COLO829 (cell line): ENCODE data around the gene IFITM10.

Experiments
- DNase-seq: peaks from one replicate; pipeline ENCODE4 v3.0.0; 2012; ENCODE audit warnings: low spot score

IFITM10 gene

GRCh38 chr11:1763796-1764661, 13.6 kb upstream of the IFITM10 start, which contains the start of gene CTSD:
TSS of gene CTSD (minus strand) at chr11:1763927. CDS start at chr11:1763859, 68 bp downstream.
- peak; percentile 89 for DNase-seq

DNA sequence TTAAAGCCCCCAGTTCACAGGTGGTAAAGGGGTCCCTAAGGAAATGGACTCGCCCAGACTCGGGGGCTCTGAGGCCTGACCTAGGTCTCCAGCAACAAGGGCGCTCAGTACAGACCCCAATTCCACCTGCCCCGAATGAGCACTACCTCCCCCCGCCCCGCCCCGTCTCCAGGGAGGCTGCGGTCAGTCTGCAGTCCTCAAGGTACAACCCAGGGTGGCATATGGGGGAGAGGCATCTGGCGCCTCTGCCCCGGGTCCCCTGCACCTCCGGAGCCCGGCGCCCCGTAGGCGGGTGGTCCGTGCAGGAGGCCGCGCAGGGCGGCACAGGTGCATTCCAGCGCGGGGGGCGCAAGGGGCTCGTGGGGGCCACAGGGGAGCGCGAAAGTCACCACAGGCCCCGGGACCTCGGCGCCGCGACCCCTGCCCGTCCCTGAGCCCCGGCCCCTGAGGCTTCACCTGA, 13.0 kb upstream of the IFITM10 start:
- no peak for DNase-seq

GRCh38 chr11:1762537-1763302, 12.3 kb upstream of the IFITM10 start:
- DNase-seq, result no peak

DNA sequence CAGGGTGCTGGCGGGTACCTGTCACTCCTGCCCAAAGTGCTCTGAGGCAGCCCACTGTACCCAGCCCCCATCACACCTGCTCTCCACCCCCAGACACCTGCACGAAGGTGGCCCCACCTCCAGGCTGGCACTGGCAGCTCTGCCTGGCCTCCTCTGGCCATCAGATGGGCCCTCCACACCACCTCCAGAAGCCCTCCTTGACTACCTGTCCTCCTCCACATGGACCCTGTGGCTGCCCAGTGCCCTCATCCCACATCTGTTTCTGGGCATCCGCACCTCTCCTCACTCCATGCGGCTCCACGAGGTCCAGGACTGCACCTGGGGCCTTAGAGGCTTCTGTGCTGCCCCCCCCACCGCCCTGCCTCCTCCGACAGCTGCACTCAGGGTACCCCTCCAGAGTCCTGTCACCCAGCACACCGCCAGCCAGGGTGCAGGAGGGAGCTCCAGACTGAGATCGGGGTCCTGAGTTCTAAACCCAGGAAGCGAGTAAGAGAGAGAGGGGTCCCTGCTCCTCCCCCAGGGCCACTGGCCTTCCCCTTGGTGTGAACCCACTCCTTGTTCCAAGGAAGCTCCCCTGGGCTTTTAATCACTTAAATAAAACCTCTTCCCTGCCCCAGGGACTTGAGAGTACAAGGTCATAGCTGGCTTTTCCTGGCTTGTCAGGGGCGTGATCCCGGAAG, 11.6 kb upstream of the IFITM10 start:
- DNase-seq, result no peak

DNA sequence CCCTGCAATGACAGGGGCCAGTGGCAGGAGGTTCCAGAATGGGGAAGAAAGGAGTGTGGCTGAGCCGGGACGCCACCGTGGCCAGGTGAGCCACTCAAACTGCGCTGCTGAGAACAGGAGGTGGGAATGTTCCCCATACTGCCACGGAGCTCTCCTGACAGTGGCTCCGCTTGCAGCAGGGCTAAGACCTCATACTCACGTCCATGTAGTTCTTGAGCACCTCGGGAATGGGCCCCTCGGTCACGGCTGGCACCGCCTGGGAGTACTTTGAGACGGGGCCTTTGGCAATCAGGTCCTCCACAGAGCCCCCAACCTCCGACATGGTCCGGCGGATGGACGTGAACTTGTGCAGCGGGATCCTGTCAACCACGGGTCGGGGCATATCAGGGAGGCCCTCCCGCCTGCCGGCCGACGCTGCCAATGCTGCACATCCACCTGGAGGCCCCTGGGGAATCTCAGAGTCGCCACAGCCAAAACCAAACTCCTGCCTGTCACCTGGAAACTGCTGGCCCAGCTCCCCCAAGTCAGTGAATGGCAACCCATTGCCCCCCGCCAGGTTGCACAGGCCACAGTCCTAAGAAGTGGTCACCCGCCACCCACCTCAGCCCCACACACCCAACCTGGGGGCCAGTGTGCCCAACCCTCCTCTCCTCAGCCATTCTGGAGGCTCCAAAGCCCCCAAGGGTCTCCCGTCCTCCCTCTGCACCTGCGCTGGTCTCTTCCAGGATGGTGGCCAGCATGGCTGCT, 10.9 kb upstream of the IFITM10 start:
- DNase-seq, result no peak

DNA sequence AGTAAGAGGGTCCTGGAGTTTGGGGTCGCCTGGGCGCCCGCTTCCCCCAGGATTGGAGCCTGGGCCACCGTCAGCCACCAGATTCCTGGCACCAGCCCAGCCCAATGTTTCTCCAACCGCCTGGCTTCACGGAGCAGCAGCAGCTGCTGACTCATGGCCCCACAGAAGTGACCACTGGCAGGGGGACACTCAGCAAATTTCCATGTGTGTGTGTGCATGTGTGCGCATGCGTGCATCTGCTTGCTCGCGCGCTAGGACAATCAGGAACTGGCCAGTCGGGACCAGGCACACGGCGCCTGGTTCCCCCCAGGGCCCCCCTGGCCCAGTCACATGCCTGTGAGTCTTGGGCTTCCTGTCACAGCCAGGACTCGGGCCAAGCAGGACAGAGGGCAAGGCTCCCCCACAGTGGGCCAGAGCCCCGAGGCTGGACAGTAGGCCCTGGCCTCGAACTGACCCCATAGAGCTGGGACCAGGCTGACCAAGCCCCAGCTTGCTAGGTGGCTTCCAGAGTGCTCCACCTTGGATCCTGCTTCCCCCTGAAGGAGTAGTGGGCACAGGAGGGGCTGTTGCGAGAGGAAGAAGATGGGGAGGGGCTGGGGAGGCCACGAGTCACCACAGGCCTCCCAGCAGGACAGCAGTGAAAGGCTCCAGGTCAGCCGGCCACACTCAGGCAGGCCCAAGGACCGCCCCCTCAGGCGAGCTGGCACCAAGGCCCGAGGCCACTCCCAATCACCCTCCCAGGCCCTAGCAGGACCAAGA, 10.1 kb upstream of the IFITM10 start:
- no peak for DNase-seq

DNA sequence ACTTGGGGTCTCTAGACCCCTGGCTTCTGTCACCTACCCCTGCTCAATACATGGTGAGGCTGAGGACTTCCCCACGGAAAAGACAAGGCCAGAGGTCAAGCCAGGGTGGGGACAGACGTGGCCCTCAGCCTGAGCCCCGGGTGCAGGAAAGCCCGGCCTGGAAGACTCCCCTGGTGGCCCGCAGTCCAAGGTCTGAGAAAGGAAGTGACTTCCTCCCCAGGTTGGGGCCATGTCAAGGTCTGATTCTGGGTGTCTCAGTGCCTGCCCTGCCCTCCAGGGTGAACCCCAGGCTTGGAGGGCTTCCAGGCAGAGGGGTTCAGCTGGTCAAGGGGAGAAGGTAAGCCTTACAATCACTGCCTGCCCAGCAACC, 9.4 kb upstream of the IFITM10 start:
- no peak for DNase-seq

- DNase-seq, result no peak
Observed at GRCh38 chr11:1759151-1759850, 8.9 kb upstream of the IFITM10 start.

GRCh38 chr11:1758611-1759150, 8.3 kb upstream of the IFITM10 start:
- DNase-seq, result no peak

DNA sequence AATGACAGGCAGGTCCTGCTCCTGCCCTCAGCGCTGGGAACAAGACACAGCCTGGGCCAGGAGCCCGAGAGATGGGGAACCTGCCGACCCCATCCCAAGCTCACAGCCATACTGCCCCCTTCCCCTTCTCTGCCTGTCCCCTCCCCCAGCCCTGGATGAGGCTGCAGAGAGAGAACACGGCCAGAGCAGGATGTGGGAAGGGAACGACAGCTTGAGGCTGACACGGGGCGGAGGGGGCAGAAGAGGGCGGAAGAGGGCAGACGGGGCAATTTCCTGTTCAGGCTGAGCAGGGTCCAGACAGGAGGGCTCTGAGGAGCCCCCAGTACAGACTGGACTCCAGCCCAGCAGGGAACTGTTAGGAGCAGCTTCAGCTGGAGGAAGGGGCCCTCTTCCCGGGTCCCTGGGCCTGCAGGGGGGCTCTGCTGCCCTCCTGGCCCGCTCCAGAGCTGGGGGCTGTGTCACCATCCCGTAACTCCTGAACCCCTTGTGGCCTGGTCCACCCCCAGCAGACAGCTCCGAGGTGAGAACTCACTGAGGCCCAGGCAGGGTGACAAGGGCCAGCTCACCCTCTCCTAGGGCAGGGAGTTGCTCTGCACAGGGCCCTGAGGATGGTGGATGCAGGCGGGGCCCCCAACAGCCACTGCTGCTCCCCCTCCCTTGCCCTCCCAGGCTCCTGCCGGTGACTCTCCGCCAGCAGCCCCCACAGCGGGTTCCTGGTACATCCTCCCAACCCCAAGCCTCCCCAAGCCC, 7.6 kb upstream of the IFITM10 start:
- no peak for DNase-seq

DNA sequence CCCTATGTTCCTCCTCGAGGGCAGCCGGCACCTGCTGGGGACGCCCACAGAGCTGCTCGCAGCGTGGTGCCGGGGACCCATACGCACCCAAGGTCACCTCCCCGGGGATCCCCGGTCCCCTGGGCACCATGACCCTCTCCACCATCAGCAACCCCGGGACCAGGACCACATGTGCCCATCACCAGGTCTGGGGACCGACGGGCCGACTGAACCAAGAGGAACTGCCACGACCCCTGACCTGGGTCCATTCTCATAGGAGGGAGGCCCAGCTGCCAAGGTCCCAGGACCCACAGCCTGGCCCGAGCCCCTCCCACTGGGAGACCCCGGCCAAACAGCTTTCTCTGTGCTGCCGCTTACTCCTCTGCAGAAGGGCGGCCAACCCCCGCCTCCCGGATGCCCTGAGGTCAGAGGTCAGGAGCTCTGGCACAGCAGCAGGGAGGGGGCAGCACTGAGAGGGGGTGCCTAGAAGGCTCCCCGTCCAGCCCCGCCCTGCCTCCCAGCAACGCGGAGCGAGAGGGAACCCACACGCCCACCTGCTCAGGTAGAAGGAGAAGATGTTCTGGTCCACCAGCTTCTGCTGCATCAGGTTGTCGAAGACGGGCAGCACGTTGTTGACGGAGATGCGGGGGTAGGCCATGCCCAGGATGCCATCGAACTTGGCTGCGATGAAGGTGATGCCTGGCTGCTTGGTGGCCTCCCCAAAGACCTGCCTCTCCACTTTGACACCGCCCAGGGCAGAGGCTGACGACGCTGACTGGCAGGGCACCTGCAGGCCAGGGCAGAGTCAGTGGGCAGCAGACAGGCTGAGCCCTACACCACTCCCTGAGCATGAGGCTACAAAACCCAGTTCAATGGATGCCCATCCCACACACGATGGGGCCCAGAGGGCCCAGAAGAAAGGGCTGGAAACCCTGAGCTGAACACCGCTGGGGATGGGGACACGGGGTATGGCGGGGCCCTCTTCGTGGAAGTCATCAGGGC, 6.7 kb upstream of the IFITM10 start:
- no peak for DNase-seq

DNA sequence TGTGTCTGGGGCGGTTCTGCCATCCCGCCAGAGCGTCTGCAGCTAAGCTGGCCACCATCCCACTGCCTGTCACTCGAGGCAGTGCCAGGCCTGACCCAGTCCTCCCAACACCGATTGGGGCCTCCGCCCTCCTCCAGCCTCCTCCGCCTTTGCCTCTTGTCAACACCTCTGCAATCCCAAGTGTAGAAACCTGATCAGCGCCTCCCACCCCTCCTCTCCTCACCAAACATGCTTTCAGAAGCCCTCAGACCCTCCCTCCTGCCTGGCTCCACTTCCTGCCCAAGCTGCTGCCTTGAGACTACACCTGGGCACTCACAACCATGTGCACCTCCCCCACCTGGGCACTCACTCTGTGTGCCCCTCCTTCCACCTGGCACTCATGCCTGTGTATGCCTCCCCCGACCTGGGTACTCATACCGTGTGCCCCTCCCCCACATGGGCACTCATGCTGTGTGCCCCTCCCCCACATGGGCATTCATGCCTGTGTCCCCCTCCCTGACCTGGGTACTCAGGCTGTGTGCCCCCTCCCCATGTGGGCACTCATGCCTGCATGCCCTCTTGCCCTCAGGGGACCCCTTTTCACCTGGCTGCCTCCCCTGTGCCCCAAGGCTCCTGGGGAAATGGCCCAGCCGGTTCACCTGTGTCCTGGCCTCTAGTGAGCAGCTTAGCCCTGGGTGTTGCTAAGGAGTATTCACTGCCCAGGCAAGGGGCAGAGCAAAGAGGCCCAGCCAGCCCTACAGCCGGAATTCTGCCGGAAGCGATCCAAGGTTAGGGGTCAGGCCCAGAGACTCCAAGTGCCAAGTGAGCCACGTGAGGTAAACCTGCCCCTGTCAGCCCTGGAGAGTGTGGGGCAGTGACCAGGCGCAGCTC, 5.5 kb upstream of the IFITM10 start:
- no peak for DNase-seq

- no peak for DNase-seq
Observed at GRCh38 chr11:1755344-1755691, 4.9 kb upstream of the IFITM10 start.

GRCh38 chr11:1754376-1755150, 4.2 kb upstream of the IFITM10 start:
- no peak for DNase-seq

- DNase-seq, result no peak
Observed at GRCh38 chr11:1753929-1754305, 3.5 kb upstream of the IFITM10 start.

GRCh38 chr11:1753229-1753928, 3.0 kb upstream of the IFITM10 start:
- no peak for DNase-seq
